ENCODE measurements around the gene SPTAN1.
"Not testable (repeated sequence)": the region's sequence is repeated elsewhere in the genome, so short reads cannot be mapped to it uniquely, and the experiment has no call there.

The SPTAN1 gene

DNA sequence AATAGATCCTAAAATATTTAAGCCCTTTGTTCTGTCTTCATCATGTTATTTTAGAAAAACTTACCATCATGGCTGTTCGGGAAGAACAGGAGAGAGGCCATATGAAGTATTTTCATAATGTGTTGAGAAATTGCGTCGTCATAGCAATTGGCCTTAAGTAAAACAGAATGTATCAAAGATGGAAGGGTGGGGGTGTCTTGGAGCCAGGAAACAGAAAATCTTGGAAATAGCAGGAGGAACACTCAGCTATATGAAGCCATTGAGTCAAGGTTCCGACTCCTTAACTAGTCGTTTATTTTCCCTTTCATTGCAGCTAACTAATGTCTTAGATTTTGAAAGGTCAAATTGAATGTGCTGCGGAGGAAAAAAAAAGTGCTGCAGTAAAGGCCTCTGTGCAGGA lies 1.3 kb downstream of the SPTAN1 start:
- DNase-seq = peak; percentile 24 to 44 (median 31)

DNA sequence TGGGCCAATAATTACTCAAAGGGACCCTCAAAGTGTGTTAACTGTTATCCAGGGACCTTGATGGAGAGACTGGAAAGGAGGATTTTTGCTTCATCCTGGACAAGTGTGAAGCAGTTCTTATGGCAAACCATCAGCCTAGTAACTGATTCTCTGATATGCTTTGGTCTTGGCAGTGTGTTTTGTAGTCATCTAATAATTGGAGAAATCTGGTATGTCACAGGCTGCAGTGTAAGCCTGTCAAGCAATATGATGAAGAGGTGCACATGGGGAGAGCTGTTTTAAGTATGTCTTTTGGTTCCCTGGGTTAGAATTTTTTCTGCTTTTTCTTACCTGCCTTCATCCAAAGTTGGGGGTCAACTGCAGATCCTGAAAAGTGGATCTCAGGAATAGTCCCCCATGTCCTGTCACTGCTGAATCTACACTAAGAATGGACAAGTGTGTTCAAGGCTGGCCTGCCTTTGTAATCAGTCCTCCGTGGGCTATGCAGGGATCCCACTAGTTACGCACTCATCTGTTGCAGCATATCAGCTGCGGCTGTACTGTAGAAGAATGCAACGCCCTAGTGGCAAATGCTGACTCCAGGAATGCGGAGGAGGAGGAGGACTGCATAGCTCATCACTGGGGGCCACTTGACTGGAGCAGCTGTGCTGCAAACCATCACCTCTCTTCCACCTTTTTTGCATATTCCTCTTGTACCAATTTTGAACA lies 1.9 kb downstream of the SPTAN1 start:
- DNase-seq = peak; percentile 44 to 47 (median 47)

DNA sequence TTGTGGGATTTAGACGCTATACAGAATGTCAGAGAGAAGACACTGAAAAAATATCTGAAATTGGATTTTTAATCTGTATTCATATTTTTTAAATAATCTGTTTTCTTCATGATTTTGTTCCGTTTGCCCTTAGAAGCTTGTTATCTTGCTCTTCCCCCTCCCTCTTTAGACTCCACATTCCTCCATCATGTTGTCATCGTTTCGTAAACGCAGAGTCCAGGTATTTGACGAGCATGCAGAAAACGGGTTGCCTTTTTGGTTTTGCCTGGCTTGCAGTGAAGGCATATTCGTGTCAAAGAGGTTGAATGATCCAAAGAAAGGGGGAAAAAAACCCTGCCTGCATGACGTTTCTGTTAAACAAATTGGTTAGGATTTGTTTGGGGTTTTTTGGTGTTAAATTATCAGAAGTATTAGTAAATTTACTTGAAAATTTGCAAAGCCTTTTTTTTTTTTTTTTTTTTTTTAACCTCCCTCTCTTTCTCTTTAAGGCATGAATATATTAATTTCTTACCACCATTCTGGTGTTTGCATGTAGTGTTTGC lies 2.9 kb downstream of the SPTAN1 start:
- DNase-seq = no peak

DNA sequence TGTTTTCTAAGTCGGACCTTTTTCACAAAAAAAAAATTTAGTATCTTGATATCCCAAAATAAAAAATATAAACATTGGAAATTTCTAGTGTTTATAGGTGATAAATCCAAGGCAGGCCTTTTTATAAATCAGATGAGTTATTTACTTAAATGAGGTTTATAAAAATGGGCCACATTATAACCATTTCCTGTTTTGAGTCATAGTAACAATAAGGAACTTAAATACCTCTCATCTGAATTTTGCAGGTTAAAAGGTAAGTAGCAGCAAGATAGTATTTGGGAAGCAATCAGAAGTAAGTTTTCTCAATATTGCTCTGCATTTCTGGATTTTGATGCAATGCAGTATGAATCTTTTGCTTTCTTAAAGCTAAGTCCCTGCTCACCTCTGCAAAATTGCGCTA lies 3.9 kb downstream of the SPTAN1 start:
- no peak for DNase-seq

DNA sequence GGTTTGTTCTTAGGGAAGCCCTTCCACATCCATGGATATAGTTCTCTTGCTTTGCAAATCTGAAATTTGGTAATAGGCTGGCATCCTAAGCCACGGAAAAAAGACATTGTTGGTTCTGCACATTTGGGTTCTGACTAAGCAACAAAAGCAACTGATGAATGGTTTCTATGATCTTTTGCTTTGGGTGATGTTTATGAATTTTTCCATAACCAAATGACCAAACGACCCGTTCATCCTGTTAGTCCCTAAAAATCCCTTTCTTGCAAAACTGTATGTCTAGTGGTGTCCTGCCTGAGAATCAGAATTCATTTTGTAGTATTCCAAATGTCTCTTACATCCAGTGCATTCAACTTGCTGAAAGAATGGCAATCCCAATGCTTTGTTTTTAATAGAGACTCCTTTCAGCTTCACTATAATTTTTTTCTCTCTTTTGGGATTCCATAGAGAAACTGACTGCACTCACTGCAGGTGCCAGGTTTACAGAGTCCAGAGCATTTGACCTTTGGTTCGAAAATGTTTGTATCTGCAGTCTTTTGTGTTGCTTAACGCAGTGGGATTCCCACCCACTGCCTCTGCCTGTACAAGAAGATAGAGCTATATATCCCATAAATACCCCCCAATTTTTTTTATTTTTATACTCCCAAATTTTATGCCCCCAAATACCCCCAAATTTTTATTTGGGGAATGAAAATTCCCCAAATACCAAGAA lies 4.7 kb downstream of the SPTAN1 start:
- DNase-seq = peak in 2 of 3 donors; percentile 17 to 30

DNA sequence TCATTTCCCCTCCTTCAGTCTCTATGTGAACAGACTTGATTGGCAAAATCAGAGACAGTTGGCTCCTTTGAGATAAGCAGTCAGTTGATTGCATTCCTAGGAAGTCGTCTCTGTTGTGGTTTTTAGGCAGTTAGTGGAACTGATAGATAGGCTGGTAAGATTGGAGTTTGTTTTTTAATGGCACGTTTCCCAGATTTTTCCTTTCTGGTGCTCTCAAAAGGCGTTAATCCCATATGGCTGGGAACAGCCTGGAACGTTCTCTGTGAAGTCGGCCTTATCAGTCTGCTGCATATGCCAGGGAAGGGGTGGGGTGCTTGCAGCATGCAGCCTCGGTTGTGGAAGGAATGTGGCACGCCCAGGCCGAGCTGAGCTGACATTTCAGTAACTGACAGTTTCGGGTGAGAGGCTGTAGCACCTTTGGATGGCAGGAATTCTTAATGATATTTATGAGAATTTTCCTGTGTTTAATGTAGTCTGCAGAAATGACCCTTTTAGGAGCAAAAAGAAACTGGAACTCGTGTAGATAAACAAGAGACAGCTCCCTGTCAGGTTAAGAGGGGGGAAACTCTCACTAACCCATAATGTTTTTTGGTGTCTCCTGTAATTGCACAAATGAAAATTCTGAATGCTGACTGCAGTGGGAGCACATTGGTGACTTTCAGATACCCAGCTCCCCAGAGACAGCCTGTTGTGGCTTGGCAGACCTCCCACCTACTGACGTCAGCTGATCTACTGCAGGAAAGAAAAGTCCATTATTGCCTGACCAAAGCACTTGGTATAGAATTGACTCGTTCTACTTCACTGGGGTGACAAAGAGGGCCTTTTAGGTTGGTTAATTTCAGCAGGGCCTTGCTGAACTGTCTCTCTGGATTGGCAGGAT lies 6.3 kb downstream of the SPTAN1 start:
- DNase-seq = peak; percentile 92 to 97 (median 95)

DNA sequence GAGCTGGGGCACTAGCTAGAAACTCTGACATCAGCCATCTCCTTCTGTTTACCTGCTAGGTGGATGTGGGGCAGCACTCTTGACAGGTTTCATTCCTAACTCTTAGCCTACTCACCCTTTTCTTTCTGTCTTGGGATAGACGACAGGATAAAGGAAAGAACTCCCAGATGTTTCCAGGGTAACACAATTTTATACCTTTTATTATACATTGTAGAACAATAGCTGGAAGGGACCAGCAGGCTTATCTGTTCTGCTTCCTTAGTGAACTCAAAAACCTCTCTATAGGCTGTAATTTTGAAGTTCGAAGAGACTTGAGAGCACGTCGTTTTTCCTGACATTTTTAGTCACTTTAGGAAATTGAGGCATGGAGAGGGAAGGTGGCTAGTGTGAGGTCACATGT lies 13.2 kb downstream of the SPTAN1 start:
- DNase-seq = no peak

DNA sequence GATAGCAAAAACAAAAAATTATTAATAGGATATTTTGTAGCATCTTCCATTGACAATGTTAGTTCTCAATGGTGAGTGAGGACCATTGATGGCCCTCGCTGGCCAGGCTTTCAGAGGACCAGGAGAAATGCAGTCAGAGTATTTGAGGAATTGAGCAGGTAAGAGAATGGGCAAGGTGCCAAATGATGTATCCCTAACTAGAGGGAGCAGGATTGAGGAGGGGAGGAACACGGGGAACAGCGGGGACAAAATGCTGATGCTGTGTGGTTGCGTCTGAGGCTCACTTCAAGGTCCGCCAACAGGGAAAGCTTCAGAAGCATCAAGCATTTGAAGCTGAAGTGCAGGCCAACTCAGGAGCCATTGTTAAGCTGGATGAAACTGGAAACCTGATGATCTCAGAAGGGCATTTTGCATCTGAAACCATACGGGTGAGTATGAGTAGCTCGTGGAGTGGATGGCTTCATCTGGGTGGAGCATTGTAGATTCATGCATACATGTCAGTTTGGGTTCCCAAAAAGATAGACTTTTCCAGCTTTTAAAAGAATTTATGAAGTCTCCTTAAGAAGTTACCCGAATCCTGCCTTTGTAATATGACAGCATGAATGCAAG lies 16.2 kb downstream of the SPTAN1 start:
- no peak for DNase-seq

DNA sequence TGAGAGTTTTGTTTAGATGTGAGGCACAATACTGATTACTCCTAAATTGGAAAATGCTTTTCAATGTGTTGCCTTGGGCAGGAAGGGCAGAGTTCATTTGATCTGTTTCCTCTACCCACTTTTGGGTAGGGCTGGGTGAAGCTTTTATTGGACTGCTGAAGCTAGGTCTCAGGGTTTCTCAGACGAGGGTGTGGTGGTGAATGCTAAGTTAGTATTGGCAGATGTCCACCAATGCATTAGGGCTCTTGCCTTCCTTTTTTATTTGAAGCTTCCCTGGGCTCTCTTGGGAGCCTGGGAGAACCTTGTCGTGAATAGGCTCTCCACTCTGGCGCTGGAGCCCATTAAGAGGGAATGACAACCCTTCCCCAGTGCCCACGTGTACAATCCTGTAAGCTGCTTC lies 23.1 kb downstream of the SPTAN1 start:
- DNase-seq = no peak

DNA sequence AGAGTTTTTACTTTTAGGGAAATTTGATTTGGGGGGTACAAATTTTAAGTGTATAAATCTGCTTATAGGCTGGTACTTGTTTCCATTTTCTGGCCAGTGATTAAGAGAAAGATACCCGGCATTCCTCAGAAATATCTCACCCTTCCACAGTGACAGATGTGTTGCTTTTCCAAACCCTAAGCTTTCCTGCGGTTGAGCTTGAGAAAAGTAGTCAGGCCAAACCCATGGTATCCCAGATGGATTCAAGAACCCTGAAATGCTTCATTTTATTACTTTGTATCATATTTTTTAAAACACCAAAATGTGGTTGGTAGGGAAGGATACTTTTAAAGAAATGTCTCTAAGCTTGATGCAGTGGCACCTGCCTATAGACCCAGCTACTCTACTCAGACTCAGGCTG lies 23.5 kb downstream of the SPTAN1 start:
- no peak for DNase-seq

DNA sequence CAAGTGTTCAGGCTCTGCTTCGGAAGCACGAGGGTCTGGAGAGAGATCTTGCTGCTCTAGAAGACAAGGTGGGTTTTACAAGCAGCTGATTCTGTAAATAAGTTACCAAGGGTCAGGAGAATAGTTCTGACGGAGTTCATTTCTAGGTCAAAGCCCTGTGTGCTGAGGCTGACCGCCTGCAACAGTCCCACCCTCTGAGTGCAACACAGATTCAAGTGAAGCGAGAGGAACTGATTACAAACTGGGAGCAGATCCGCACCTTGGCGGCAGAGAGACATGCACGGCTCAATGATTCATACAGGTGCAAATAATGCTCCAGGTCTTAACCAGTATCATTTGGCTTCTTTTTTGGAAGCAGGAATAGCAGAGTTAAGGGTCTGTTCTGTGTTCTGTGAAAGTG lies 24.8 kb downstream of the SPTAN1 start:
- no peak for DNase-seq

DNA sequence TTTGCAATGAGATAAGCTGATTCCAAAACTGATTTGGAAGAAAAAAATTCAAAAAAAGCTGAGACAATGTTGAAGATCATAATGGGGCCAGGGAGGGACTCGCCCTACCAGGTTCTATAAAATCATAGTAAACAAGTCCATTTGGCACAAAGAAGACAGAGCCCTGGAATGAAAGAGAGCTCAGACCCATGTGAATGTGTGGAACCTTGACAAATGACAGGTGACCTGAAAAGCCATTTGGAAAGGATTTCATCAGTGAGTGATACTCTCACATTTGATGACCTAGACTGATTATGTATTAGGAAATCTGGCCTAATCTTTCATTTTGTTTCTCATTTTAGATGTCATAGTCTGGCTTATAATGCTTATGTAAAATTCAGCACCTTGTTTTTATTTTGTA lies 26.8 kb downstream of the SPTAN1 start:
- DNase-seq = no peak

DNA sequence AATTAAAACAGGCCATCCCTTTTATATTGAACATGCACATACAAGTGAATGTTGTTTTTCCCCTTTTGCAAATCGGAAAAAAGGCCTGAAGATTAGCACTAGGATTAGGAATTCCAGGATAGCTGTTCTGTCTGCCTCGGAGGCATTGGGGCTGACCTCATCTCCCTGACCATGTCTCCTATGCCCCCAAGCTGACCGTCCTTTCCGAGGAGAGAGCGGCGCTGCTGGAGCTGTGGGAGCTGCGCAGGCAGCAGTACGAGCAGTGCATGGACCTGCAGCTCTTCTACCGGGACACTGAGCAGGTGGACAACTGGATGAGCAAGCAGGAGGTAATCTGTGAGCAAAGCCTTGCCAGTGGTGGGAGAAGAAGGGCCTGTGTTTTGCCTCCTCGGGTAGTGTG lies 28.3 kb downstream of the SPTAN1 start:
- no peak for DNase-seq

DNA sequence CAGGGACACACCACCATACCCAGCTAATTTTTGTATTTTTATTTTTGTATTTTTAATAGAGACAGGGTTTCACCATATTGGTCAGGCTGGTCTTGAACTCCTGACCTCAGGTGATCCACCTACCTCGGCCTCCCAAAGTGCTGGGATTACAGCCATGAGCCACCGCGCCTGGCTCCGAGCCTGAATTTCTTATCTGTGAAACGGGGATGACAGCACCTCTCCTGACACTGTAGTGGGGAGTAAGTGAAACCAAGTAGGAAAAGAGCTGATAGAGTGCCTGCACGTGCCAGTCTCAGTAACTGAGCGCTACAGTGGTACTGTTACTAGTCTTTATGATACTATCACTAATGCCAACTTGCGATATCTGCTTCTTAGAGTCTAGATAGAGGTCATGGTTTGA lies 32.8 kb downstream of the SPTAN1 start:
- not testable (repeated sequence) for DNase-seq

DNA sequence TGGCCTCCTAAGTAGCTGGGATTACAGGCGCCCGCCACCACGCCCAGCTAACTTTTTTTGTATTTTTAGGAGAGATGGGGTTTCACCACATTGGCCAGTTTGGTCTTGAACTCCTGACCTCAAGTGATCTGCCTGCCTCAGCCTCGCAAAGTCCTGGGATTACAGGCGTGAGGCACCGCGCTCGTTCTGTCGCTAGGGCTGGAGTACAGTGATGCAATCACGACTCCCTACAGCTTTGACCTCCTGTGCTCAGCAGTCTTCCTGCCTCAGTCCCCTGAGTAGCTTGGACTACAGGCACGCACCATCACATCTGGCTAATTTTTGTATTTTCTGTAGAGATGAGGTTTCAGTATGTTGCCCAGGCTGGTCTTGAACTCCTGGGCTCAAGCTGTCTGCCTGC lies 34.5 kb downstream of the SPTAN1 start:
- DNase-seq = not testable (repeated sequence)

DNA sequence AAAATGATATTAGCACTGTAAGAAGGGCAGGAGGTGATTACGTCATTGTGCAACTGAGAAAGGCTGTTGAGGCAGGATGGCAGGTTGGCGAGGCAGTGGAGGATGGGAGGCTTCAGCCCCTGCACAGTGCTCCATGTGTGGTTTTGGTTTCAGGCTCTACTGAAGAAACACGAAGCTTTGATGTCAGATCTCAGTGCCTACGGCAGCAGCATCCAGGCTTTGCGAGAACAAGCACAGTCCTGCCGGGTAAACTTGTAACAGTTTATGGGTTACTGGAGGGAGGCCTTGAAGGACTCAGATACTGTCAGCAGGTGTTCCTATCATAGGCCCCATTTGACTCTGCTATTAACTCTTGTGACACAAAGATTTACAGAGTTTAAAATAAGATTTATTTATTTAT lies 35.1 kb downstream of the SPTAN1 start:
- no peak for DNase-seq

DNA sequence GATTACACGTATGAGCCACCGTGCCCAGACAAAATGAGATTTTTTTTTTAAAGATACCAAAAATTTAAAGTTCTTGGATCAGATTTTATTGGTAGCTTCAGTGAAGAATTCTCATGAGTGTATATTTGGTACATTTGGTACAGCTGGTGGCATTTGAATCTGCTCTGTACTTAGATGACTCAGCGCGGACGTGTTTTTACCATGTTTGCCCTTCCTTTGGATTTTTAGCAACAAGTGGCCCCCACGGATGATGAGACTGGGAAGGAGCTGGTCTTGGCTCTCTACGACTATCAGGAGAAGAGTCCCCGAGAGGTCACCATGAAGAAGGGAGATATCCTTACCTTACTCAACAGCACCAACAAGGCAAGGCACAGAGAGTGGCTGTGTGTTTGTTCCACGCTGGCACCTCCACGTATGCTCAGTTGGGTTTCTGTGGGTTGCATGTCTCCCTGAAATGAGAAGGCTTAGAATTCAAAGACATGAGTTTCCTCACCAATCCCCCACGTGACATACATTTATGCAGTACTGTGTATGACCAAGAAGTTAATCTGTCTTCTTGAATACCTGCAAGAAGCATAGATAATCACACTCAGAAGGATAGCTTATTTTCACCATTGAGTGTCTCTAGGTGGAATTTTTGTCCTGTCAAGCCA lies 36.3 kb downstream of the SPTAN1 start:
- no peak for DNase-seq

DNA sequence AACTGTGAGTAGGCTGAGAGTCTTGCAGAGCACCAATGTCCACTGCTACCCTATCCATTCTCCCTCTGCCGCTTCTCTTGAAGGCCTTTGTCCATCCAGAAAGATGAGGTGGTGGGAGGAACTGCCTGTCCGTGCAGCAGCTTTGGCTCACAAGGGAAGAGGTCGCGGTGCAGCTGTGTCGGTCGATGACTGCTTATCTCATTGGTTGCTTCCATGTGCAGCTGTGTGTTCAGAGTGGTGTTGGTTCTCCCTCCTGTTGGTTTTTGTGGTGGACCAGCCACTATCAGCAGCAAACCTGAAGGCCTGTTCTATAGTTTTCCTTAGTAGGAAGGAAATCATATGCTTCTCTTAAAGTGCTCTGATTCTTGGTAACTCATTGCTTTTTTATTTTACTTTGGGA lies 40.7 kb downstream of the SPTAN1 start:
- no peak for DNase-seq

DNA sequence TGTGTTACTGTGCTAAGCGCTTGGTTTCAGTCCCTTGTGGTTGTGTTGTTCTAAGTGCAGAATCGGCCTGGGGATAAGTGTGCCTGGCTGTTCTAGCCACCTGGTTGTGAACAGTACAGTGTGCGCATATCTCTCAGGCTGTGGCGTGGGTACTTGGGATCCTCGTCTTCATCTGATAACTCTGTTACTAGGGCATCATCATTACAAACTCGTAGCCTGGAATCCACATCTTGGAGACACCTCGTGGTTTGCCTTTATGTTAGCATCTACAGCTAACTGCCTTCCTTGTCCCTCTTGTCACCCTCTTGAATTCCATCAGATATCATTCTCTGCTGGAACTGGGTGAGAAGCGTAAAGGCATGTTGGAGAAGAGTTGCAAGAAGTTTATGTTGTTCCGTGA lies 41.5 kb downstream of the SPTAN1 start:
- no peak for DNase-seq

DNA sequence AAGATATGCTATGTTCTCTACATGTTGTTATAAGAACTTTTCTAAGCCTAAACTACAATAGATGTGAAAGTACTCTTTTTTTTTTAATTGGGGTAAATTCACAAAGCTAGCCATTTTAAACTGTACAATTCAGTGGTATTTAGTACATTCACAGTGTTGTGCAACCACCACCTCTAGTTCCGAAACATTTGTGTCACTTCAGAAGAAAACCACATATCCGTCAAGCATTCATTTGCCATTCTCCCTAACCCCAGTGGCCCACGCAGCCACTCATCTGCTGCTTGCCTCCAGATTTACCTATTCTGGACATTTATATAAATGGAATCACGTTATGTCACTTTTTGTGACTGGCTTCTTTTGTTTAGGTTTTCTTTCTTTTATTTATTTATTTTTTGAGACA lies 43.1 kb downstream of the SPTAN1 start:
- no peak for DNase-seq

DNA sequence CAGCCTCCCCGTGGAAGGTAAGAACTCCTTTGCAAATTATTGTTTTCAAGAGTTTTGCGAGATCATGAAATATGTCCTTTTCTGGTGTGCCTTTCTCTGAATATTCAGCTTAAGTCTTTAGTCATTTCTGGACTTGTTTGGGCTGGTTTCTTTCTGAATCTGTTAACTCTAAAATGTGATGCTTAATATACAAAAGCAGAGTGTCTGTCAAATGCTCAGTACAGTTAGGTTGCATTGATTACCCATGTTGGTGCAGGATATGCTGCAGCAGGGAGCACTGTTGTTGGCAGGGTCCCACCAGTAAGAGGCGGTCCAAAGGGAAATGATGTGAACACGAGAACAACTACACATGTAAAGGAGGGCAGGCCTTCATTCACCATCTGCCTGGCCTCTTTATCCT lies 47.7 kb downstream of the SPTAN1 start:
- no peak for DNase-seq

DNA sequence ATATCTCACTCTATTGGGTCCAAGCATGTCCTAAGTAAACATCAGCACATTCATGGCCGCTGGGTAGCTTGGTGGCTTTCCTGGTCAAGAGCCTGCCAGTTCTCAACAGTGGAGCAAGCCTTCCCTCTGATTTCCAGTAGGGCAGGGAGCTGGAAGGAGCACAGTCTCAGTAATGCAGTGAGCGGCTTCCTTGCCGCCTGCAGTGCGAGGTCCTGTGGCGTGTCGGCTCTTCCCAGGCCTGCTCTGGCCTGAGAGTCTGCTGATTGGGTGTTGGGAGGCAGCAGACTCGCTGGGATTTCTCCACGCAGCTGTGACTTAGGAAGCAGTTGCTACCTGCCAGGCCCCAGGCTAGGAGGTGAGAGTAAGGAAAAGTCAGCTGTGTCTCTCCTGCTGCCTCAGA lies 51.3 kb downstream of the SPTAN1 start:
- no peak for DNase-seq

Data from suppressor macrophage treated with lipopolysaccharide for 1 hour (primary cell).